Sciatic nerve (tissue), 2 donors: Measurements from ENCODE around the gene SLC12A8. TPM values are rescaled to one million over a fixed set of nuclear protein-coding genes. Genes with fewer than 3 reads are reported as not detected.

Experiments
- ATAC-seq: fragments of 200-7000 bp; cut with Tn5 transposase; one replicate; pipeline ENCODE4 v1.9.1; 2020; ENCODE audit warnings: mild to moderate bottlenecking, moderate library complexity
- DNase-seq: peaks from one replicate; pipeline ENCODE4 v3.0.0-alpha.2; 2020; ENCODE audit warnings: low spot score
- intact Hi-C: fragments of 100-400 bp; cut with DNase I; formaldehyde crosslinking; loops from one replicate; pipeline ENCODE4 v1.14.2; 2022
- total RNA-seq: library from RNA; stranded (reverse); fragmentation: NEBNext Ultra II Directional; extraction: Animal tissue kit (Norgen Biotek cat#: 25700); gene quantifications from one replicate; pipeline ENCODE4 v1.2.1, GENCODE V29; 2021
- donor health status: DM: no; HTN: no; CAD: no.
- donor health status: DM: no; HTN: no; CAD: no.

Gene SLC12A8
- total RNA-seq, 1 donor from 2014 or later: 2.5 TPM

- DNase-seq: no peak
- intact Hi-C loops: no loop called here
- peak; percentile 52 for ATAC-seq
Measured at GRCh38 chr3:125054449-125055329, 157.9 kb downstream of the SLC12A8 start.

GRCh38 chr3:125054062-125054448 is 158.5 kb downstream of the SLC12A8 start:
- DNase-seq (no peak), ATAC-seq (no peak)
- intact Hi-C loops: no loop called here

- ATAC-seq (no peak), DNase-seq (no peak)
- intact Hi-C loops: no loop called here
Measured at GRCh38 chr3:125053304-125053699, 159.2 kb downstream of the SLC12A8 start.

GRCh38 chr3:125052624-125053303 is 159.8 kb downstream of the SLC12A8 start:
- ATAC-seq (no peak), DNase-seq (no peak)
- intact Hi-C loops: no loop called here

GRCh38 chr3:125051715-125052581 is 160.6 kb downstream of the SLC12A8 start:
- peak; percentile 68 for DNase-seq
- ATAC-seq: peak; percentile 25
- intact Hi-C loops: no loop called here

- intact Hi-C loops: no loop called here
- no peak for DNase-seq
- ATAC-seq: no peak
Measured at GRCh38 chr3:125051205-125051604, 161.3 kb downstream of the SLC12A8 start.

- intact Hi-C loops: no loop called here
- no peak for ATAC-seq
- no peak for DNase-seq
Measured at GRCh38 chr3:125050488-125051090, 162.0 kb downstream of the SLC12A8 start.

GRCh38 chr3:125048282-125048681 is 164.3 kb downstream of the SLC12A8 start:
- intact Hi-C loops: no loop called here
- ATAC-seq (no peak), DNase-seq (no peak)

GRCh38 chr3:125045965-125046364 is 166.6 kb downstream of the SLC12A8 start:
- ATAC-seq (no peak), DNase-seq (no peak)
- intact Hi-C loops: no loop called here

GRCh38 chr3:125045194-125045593 is 167.4 kb downstream of the SLC12A8 start:
- intact Hi-C loops: no loop called here
- ATAC-seq (no peak), DNase-seq (no peak)

GRCh38 chr3:125043599-125044151 is 168.9 kb downstream of the SLC12A8 start:
- ATAC-seq (peak; percentile 49), DNase-seq (no peak)
- intact Hi-C loops: no loop called here

- DNase-seq (no peak), ATAC-seq (peak; percentile 69)
- intact Hi-C loops: no loop called here
Measured at GRCh38 chr3:125042725-125043406, 169.7 kb downstream of the SLC12A8 start.

GRCh38 chr3:125039131-125040100 is 173.1 kb downstream of the SLC12A8 start:
- peak; percentile 75 for ATAC-seq
- intact Hi-C loops: no loop called here
- no peak for DNase-seq

- no peak for ATAC-seq
- intact Hi-C loops: no loop called here
- no peak for DNase-seq
Measured at GRCh38 chr3:125037498-125038150, 174.9 kb downstream of the SLC12A8 start.

- DNase-seq: no peak
- intact Hi-C loops: no loop called here
- ATAC-seq: no peak
Measured at GRCh38 chr3:125035217-125035616, 177.3 kb downstream of the SLC12A8 start.

- intact Hi-C loops: no loop called here
Measured at GRCh38 chr3:125033616-125034015, 178.9 kb downstream of the SLC12A8 start.

GRCh38 chr3:125033135-125033534 is 179.4 kb downstream of the SLC12A8 start:
- intact Hi-C loops: no loop called here

More at GRCh38 chr3:125033616-125034015, 178.9 kb downstream of the SLC12A8 start:
- ATAC-seq (no peak), DNase-seq (no peak)

More at GRCh38 chr3:125033135-125033534, 179.4 kb downstream of the SLC12A8 start:
- ATAC-seq (no peak), DNase-seq (no peak)
